WTC11 (cell line): ENCODE measurements around the gene CLIC3. TPM values are rescaled to one million over a fixed set of nuclear protein-coding genes. Genes with fewer than 3 reads are reported as not detected.

ENCODE experiments used
- ATAC-seq: fragments of 200-7000 bp; cut with Tn5 transposase; 2 replicates; pipeline ENCODE4 v1.10.0; 2021; ENCODE audit warnings: mild to moderate bottlenecking, moderate library complexity
- CTCF ChIA-PET: fragments of 300-600 bp; sonication (Branson Sonifier 250); formaldehyde crosslinking; loops from one replicate; lab custom pipeline; 2021; ENCODE audit warnings: antibody characterized with exemption; lab: Charles Lee
- POLR2A ChIA-PET: fragments of 350-600 bp; sonication (Branson Sonifier 250); formaldehyde crosslinking; loops from one replicate; lab custom pipeline; 2021; ENCODE audit warnings: antibody characterized with exemption; lab: Charles Lee
- DNase-seq: peaks from one replicate; pipeline ENCODE4 v3.0.0; 2021; ENCODE audit warnings: low spot score
- H3K27ac Mint-ChIP-seq: 2 replicates; pipeline ENCODE4 v1.8.0; 2021; ENCODE audit warnings: mixed read lengths
- H3K27me3 Mint-ChIP-seq: 2 replicates; pipeline ENCODE4 v1.8.0; 2021; ENCODE audit warnings: low read depth, mild to moderate bottlenecking, moderate library complexity, mixed read lengths
- H3K36me3 Mint-ChIP-seq: 2 replicates; pipeline ENCODE4 v1.8.0; 2021; ENCODE audit warnings: mixed read lengths
- H3K4me1 Mint-ChIP-seq: 2 replicates; pipeline ENCODE4 v1.8.0; 2022; ENCODE audit warnings: mixed read lengths
- H3K4me3 Mint-ChIP-seq: 2 replicates; pipeline ENCODE4 v1.8.0; 2021; ENCODE audit warnings: mild to moderate bottlenecking, moderate library complexity, mixed read lengths
- H3K9me3 Mint-ChIP-seq: 2 replicates; pipeline ENCODE4 v1.8.0; 2021; ENCODE audit warnings: mixed read lengths
- AR ChIP-seq: fragments of 250-450 bp; sonication (Bioruptor Pico); IDR thresholded peaks from 2 replicates; pipeline ENCODE4 v1.9.0; 2021; ENCODE audit warnings: mild to moderate bottlenecking
- CTCF ChIP-seq: fragments of 200-600 bp; IDR thresholded peaks from 2 replicates; pipeline ENCODE4 v1.8.0; 2022; ENCODE audit warnings: antibody characterized with exemption
- FOXJ3 ChIP-seq: sonication (generic); formaldehyde crosslinking; IDR thresholded peaks from 2 replicates; pipeline ENCODE4 v1.9.0; 2021; ENCODE audit warnings: missing genetic modification reagents, mild to moderate bottlenecking, borderline replicate concordance
- FOXK1 ChIP-seq: sonication (generic); formaldehyde crosslinking; IDR thresholded peaks from 2 replicates; pipeline ENCODE4 v1.8.0; 2022; ENCODE audit warnings: mild to moderate bottlenecking, moderate library complexity, missing genetic modification reagents
- FOXP1 ChIP-seq: sonication (generic); formaldehyde crosslinking; IDR thresholded peaks from 2 replicates; pipeline ENCODE4 v1.8.0; 2022; ENCODE audit warnings: missing genetic modification reagents, mild to moderate bottlenecking, moderate library complexity, borderline replicate concordance
- GABPB1 ChIP-seq: sonication (generic); formaldehyde crosslinking; IDR thresholded peaks from 2 replicates; pipeline ENCODE4 v1.8.1; 2023; ENCODE audit warnings: mild to moderate bottlenecking, missing genetic modification reagents
- GTF2I ChIP-seq: fragments of 250-450 bp; sonication (Bioruptor Pico); conservative IDR thresholded peaks from 2 replicates; pipeline ENCODE4 v1.4.0; 2021; ENCODE audit warnings: mild to moderate bottlenecking
- IRF1 ChIP-seq: sonication (generic); formaldehyde crosslinking; IDR thresholded peaks from 2 replicates; pipeline ENCODE4 v1.8.0; 2023; ENCODE audit warnings: missing genetic modification reagents
- MXD4 ChIP-seq: fragments of 250-450 bp; sonication (Bioruptor Pico); IDR thresholded peaks from 2 replicates; pipeline ENCODE4 v1.8.0; 2021; ENCODE audit warnings: mild to moderate bottlenecking, moderate library complexity, borderline replicate concordance
- NFATC4 ChIP-seq: fragments of 250-450 bp; sonication (Bioruptor Pico); IDR thresholded peaks from 2 replicates; pipeline ENCODE4 v1.9.0; 2021; ENCODE audit warnings: mild to moderate bottlenecking
- SMAD3 ChIP-seq: sonication (generic); formaldehyde crosslinking; IDR thresholded peaks from 2 replicates; pipeline ENCODE4 v1.8.0; 2022; ENCODE audit warnings: missing genetic modification reagents, mild to moderate bottlenecking, borderline replicate concordance
- SMAD4 ChIP-seq: sonication (generic); formaldehyde crosslinking; IDR thresholded peaks from 2 replicates; pipeline ENCODE4 v1.8.0; 2022; ENCODE audit warnings: mild to moderate bottlenecking, missing genetic modification reagents
- USF1 ChIP-seq: sonication (generic); formaldehyde crosslinking; IDR thresholded peaks from 2 replicates; pipeline ENCODE4 v1.8.0; 2022; ENCODE audit warnings: mild to moderate bottlenecking, missing genetic modification reagents
- ZMAT4 ChIP-seq: fragments of 250-450 bp; sonication (Bioruptor Pico); IDR thresholded peaks from 2 replicates; pipeline ENCODE4 v1.9.0; 2021; ENCODE audit warnings: mild to moderate bottlenecking
- ZNF219 ChIP-seq: sonication (generic); formaldehyde crosslinking; IDR thresholded peaks from 2 replicates; pipeline ENCODE4 v1.8.0; 2023; ENCODE audit warnings: missing genetic modification reagents, mild to moderate bottlenecking, borderline replicate concordance
- ZNF396 ChIP-seq: fragments of 250-450 bp; sonication (Bioruptor Pico); IDR thresholded peaks from 2 replicates; pipeline ENCODE4 v1.8.0; 2021; ENCODE audit warnings: mild to moderate bottlenecking, moderate library complexity, borderline replicate concordance
- ZNF671 ChIP-seq: fragments of 250-450 bp; sonication (Bioruptor Pico); IDR thresholded peaks from 2 replicates; pipeline ENCODE4 v1.8.0; 2021; ENCODE audit warnings: mild to moderate bottlenecking
- total RNA-seq: library from RNA; stranded (reverse); gene quantifications from 3 replicates; pipeline ENCODE4 v1.2.3, GENCODE V29; 2021
- TF ChIP-seq, protein P1 (sequence below): sonication (generic); formaldehyde crosslinking; IDR thresholded peaks from 2 replicates; pipeline ENCODE4 v1.8.0; 2022; ENCODE audit warnings: mild to moderate bottlenecking, missing genetic modification reagents
- TF ChIP-seq, protein P2 (sequence below): sonication (generic); formaldehyde crosslinking; IDR thresholded peaks from 2 replicates; pipeline ENCODE4 v1.8.1; 2022; ENCODE audit warnings: mild to moderate bottlenecking, moderate library complexity, missing genetic modification reagents
- TF ChIP-seq, protein P3 (sequence below): fragments of 250-450 bp; sonication (Bioruptor Pico); IDR thresholded peaks from 2 replicates; pipeline ENCODE4 v1.9.0; 2021; ENCODE audit warnings: mild to moderate bottlenecking, borderline replicate concordance

CLIC3 gene
- total RNA-seq, 1 experiment from 2014 or later: 0.31 TPM

- POLR2A ChIA-PET: interaction anchor here (0.6 kb wide), 1 partner anchor 364 kb away, joined by 3 read pairs; no protein-coding TSS in a partner anchor
- H3K27ac Mint-ChIP-seq: no peak overlapping the region
- TF ChIP-seq AR (no peak), USF1 (CRISPR knock-in tag) (no peak), FOXP1 (CRISPR knock-in tag) (no peak), IRF1 (no peak), NFATC4 (no peak), MXD4 (CRISPR knock-in tag) (no peak), SMAD4 (CRISPR knock-in tag) (no peak), ZNF396 (CRISPR knock-in tag) (no peak), ZMAT4 (CRISPR knock-in tag) (no peak), ZNF671 (CRISPR knock-in tag) (no peak), SMAD3 (CRISPR knock-in tag) (no peak), GTF2I (CRISPR knock-in tag) (no peak), FOXK1 (CRISPR knock-in tag) (no peak), ZNF219 (CRISPR knock-in tag) (no peak), CTCF (no peak), GABPB1 (CRISPR knock-in tag) (no peak), FOXJ3 (no peak)
- TF ChIP-seq, protein P1, sequence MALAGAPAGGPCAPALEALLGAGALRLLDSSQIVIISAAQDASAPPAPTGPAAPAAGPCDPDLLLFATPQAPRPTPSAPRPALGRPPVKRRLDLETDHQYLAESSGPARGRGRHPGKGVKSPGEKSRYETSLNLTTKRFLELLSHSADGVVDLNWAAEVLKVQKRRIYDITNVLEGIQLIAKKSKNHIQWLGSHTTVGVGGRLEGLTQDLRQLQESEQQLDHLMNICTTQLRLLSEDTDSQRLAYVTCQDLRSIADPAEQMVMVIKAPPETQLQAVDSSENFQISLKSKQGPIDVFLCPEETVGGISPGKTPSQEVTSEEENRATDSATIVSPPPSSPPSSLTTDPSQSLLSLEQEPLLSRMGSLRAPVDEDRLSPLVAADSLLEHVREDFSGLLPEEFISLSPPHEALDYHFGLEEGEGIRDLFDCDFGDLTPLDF: no peak
- TF ChIP-seq, protein P2, sequence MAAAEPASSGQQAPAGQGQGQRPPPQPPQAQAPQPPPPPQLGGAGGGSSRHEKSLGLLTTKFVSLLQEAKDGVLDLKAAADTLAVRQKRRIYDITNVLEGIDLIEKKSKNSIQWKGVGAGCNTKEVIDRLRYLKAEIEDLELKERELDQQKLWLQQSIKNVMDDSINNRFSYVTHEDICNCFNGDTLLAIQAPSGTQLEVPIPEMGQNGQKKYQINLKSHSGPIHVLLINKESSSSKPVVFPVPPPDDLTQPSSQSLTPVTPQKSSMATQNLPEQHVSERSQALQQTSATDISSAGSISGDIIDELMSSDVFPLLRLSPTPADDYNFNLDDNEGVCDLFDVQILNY (CRISPR knock-in tag): no peak
- TF ChIP-seq, protein P3, sequence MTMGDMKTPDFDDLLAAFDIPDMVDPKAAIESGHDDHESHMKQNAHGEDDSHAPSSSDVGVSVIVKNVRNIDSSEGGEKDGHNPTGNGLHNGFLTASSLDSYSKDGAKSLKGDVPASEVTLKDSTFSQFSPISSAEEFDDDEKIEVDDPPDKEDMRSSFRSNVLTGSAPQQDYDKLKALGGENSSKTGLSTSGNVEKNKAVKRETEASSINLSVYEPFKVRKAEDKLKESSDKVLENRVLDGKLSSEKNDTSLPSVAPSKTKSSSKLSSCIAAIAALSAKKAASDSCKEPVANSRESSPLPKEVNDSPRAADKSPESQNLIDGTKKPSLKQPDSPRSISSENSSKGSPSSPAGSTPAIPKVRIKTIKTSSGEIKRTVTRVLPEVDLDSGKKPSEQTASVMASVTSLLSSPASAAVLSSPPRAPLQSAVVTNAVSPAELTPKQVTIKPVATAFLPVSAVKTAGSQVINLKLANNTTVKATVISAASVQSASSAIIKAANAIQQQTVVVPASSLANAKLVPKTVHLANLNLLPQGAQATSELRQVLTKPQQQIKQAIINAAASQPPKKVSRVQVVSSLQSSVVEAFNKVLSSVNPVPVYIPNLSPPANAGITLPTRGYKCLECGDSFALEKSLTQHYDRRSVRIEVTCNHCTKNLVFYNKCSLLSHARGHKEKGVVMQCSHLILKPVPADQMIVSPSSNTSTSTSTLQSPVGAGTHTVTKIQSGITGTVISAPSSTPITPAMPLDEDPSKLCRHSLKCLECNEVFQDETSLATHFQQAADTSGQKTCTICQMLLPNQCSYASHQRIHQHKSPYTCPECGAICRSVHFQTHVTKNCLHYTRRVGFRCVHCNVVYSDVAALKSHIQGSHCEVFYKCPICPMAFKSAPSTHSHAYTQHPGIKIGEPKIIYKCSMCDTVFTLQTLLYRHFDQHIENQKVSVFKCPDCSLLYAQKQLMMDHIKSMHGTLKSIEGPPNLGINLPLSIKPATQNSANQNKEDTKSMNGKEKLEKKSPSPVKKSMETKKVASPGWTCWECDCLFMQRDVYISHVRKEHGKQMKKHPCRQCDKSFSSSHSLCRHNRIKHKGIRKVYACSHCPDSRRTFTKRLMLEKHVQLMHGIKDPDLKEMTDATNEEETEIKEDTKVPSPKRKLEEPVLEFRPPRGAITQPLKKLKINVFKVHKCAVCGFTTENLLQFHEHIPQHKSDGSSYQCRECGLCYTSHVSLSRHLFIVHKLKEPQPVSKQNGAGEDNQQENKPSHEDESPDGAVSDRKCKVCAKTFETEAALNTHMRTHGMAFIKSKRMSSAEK (CRISPR knock-in tag): no peak
- TF ChIP-seq, all 79 proteins: peak for 0
- ATAC-seq (no peak), DNase-seq (no peak)
- Mint-ChIP-seq H3K4me1 (peaks cover 3% of the 10 kb centered on the region), H3K4me3 (no peak overlapping the region), H3K36me3 (no peaks in the 10 kb centered on the region), H3K9me3 (peaks cover 9% of the 10 kb centered on the region), H3K27me3 (no peaks in the 10 kb centered on the region)
- CTCF ChIA-PET: interaction anchor here (0.5 to 2.9 kb wide), 7 partner anchors 9 to 132 kb away, joined by 3 to 17 read pairs (median 3); no protein-coding TSS in a partner anchor
Observed at GRCh38 chr9:136952876-136953770, 43.2 kb downstream of the CLIC3 start.
